H7 (cell line): Measurements from ENCODE around the gene FFAR3. TPM values are rescaled to one million over a fixed set of nuclear protein-coding genes. Genes with fewer than 3 reads are reported as not detected.
"Not testable (repeated sequence)": the region's sequence is repeated elsewhere in the genome, so short reads cannot be mapped to it uniquely, and the experiment has no call there.

Source experiments
- DNase-seq: peaks from one replicate; pipeline ENCODE4 v3.0.0; 2012
- H3K27me3 ChIP-seq: 2 replicates; pipeline ENCODE4 v1.6.0; 2011; ENCODE audit warnings: mild to moderate bottlenecking, low read length; ENCODE audit not compliant: control insufficient read depth, insufficient read depth
- H3K36me3 ChIP-seq: replicated peaks from 2 replicates; pipeline ENCODE4 v1.5.1; 2011; ENCODE audit warnings: low read length; ENCODE audit not compliant: control insufficient read depth, insufficient read depth
- H3K4me3 ChIP-seq: 2 replicates; pipeline ENCODE4 v1.5.1; 2011; ENCODE audit warnings: low read depth, mild to moderate bottlenecking, control low read depth, low read length, moderate library complexity; ENCODE audit not compliant: insufficient read depth
- total RNA-seq: library from RNA; depleted of rRNA; stranded (reverse); fragments of >200 nt; shearing (Covaris generic); gene quantifications from 2 replicates; pipeline ENCODE4 v1.2.3, GENCODE V29; 2014

Gene FFAR3
- total RNA-seq, 1 experiment from 2014 or later = not detected

GRCh38 chr19:35352448-35353304 is 5.6 kb upstream of the FFAR3 start:
- no peaks in the 10 kb centered on the region for H3K36me3 ChIP-seq
- peak; percentile 95 for DNase-seq
- H3K27me3 ChIP-seq = no peaks in the 10 kb centered on the region
- H3K4me3 ChIP-seq = no peak overlapping the region

GRCh38 chr19:35353635-35354034 is 4.6 kb upstream of the FFAR3 start:
- Histone ChIP-seq H3K4me3 (no peak overlapping the region), H3K27me3 (no peaks in the 10 kb centered on the region), H3K36me3 (no peaks in the 10 kb centered on the region)
- DNase-seq = no peak

DNA sequence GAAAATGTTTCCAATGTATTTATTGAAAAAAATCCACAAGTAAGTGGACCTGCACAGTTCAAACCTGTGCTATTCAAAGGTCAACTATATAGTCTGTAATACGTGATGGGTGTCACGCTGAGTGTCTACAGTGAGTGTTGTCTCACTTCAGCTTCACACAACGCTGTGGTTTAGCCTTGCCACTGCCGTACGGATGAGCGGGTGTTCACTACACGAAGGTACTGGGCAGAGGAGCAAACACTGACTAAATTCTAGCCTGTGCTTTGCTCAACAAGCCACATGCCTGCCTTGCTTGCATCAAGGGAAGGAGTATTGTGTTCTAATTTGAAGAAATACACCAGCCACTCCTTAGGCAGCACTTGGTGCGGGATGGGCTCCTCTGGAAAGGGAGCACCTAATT is 3.4 kb upstream of the FFAR3 start:
- H3K27me3 ChIP-seq = no peaks in the 10 kb centered on the region
- H3K36me3 ChIP-seq = no peaks in the 10 kb centered on the region
- peak; percentile 6 for DNase-seq
- H3K4me3 ChIP-seq = no peak overlapping the region

DNA sequence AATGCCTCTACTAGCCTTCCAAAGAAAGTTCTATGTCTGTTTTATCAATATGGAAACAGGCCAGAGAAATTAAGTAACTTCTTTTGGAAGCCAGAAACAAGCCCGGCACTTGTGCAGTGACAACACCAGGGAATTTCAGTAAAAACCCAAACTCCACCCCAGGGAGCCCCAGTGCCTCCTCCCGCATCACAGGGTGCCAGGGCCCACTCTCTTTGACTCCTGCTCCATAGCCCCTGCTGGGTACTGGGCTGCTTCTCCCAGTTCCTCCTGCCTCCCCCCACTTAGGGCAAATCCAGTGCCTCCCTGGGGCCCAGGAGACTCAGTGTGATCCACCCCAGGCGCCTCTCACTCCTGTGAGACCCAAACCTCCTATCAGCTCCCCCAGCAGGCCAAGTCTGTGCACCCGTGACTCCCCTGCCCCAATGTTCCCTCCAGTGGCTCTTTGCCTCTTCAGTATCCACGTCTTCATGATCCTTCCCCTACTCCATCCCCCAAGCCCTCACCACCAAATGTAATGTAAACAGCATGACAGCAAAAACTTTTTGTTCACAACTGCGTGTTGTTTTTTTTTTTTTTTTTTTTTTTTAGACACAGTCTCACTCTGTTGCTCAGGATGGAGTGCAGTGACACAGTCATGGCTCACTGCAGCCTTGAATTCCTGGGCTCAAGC is 2.3 kb upstream of the FFAR3 start:
- H3K36me3 ChIP-seq = no peaks in the 10 kb centered on the region
- no peak overlapping the region for H3K4me3 ChIP-seq
- peak; percentile 46 for DNase-seq
- no peaks in the 10 kb centered on the region for H3K27me3 ChIP-seq

DNA sequence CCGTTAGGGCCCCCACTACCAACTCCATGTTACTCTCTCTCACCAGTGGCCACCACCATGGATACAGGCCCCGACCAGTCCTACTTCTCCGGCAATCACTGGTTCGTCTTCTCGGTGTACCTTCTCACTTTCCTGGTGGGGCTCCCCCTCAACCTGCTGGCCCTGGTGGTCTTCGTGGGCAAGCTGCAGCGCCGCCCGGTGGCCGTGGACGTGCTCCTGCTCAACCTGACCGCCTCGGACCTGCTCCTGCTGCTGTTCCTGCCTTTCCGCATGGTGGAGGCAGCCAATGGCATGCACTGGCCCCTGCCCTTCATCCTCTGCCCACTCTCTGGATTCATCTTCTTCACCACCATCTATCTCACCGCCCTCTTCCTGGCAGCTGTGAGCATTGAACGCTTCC is 574 bp downstream of the FFAR3 start:
- H3K36me3 ChIP-seq, H3K27me3 ChIP-seq, DNase-seq, H3K4me3 ChIP-seq: not testable (repeated sequence)

DNA sequence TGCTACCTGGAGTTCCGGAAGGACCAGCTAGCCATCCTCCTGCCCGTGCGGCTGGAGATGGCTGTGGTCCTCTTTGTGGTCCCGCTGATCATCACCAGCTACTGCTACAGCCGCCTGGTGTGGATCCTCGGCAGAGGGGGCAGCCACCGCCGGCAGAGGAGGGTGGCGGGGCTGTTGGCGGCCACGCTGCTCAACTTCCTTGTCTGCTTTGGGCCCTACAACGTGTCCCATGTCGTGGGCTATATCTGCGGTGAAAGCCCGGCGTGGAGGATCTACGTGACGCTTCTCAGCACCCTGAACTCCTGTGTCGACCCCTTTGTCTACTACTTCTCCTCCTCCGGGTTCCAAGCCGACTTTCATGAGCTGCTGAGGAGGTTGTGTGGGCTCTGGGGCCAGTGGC is 1.1 kb downstream of the FFAR3 start:
- H3K27me3 ChIP-seq, H3K4me3 ChIP-seq, DNase-seq: not testable (repeated sequence)

GRCh38 chr19:35360081-35360480 is 1.8 kb downstream of the FFAR3 start:
- DNase-seq, H3K4me3 ChIP-seq: not testable (repeated sequence)

More for the DNA sequence above, 1.1 kb downstream of the FFAR3 start:
- not testable (repeated sequence) for H3K36me3 ChIP-seq

DNA sequence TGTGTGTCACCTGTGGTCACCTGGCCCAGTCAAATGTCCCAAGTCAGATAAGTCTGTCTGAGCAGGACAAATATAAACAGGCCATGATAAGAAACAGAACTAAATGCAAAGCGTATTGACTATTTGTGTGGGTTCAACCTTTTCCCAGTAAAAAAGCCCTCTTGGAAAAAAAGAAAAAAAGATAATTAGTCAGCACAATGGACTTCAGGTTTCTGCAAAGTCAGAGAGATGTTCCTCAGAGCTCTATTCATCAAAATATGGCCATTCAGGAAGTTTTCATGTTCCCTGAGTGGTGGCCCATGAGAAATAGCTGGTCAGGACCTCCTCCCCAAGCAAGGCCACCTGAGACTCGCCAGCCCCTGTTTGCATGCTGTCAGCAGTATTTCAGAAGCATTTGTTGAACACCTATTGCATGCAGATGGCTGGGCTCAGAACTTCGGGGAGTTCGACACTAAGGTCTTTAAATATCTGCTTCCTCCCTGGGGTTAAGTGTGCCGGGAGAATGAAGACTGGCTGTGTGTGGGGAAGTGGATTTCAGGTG is 2.7 kb downstream of the FFAR3 start:
- no peaks in the 10 kb centered on the region for H3K36me3 ChIP-seq
- no peaks in the 10 kb centered on the region for H3K27me3 ChIP-seq
- no peak overlapping the region for H3K4me3 ChIP-seq
- DNase-seq = no peak

More at GRCh38 chr19:35360081-35360480, 1.8 kb downstream of the FFAR3 start:
- not testable (repeated sequence) for H3K36me3 ChIP-seq, H3K27me3 ChIP-seq

- H3K4me3 ChIP-seq = no peak overlapping the region
- H3K27me3 ChIP-seq = no peaks in the 10 kb centered on the region
- H3K36me3 ChIP-seq = no peaks in the 10 kb centered on the region
- DNase-seq = no peak
Measured at GRCh38 chr19:35362261-35363000, 4.2 kb downstream of the FFAR3 start.

- Histone ChIP-seq H3K36me3 (no peaks in the 10 kb centered on the region), H3K4me3 (no peak overlapping the region), H3K27me3 (no peaks in the 10 kb centered on the region)
- DNase-seq = peak; percentile 24
Measured at GRCh38 chr19:35363001-35363590, 4.8 kb downstream of the FFAR3 start.

GRCh38 chr19:35363711-35364425 is 5.6 kb downstream of the FFAR3 start:
- DNase-seq = peak; percentile 36
- H3K36me3 ChIP-seq = no peaks in the 10 kb centered on the region
- H3K4me3 ChIP-seq = no peak overlapping the region
- H3K27me3 ChIP-seq = no peaks in the 10 kb centered on the region

DNA sequence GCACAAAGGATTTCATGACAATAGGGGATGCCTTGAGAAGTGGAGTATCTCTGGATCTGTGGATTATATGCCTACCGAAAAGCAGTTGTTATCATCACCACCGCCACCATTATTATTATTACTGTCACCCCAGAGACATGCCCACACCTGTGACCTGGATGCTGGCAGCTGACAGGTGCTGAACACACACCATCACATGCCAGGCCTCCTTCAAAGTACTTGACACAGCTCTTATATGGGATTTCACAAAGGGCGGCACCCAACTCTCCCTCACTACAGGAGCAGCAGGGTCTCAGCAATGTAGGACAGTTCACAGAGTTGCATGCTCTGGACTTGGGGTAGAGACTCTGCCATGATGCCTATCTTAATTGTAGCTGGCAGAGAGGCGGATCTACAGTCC is 7.0 kb downstream of the FFAR3 start:
- H3K36me3 ChIP-seq = no peaks in the 10 kb centered on the region
- DNase-seq = no peak
- H3K4me3 ChIP-seq = no peak overlapping the region
- no peaks in the 10 kb centered on the region for H3K27me3 ChIP-seq

GRCh38 chr19:35368378-35368777 is 10.1 kb downstream of the FFAR3 start:
- DNase-seq = no peak
- Histone ChIP-seq H3K27me3 (no peaks in the 10 kb centered on the region), H3K36me3 (no peaks in the 10 kb centered on the region), H3K4me3 (no peak overlapping the region)

- H3K27me3 ChIP-seq = no peaks in the 10 kb centered on the region
- no peak overlapping the region for H3K4me3 ChIP-seq
- no peaks in the 10 kb centered on the region for H3K36me3 ChIP-seq
- no peak for DNase-seq
Measured at GRCh38 chr19:35369522-35369921, 11.3 kb downstream of the FFAR3 start.
